Lower leg skin (tissue), 4 donors: ENCODE data around the gene UTRN. TPM values are rescaled to one million over a fixed set of nuclear protein-coding genes. Genes with fewer than 3 reads are reported as not detected.
A peak's percentile ranks its signal among the peaks of the same experiment; 100 is the strongest.

Source experiments
- DNase-seq, 2 donors: peaks; one replicate each; pipeline ENCODE4 v3.0.0-alpha.2; 2019; ENCODE audit warnings: low spot score in 2 of 2
- H3K4me3 ChIP-seq: fragments of 200-600 bp; sonication (generic); 2 replicates; pipeline ENCODE4 v1.5.1; 2017; ENCODE audit warnings: mild to moderate bottlenecking, low read depth; ENCODE audit not compliant: poor library complexity, severe bottlenecking
- POLR2A ChIP-seq, 2 donors: fragments of 450-650 bp; IDR thresholded peaks; one replicate each; pipeline ENCODE4 v1.6.1; 2016 to 2017; ENCODE audit warnings: antibody characterized with exemption in 2 of 2, mild to moderate bottlenecking in 1 of 2, moderate library complexity in 1 of 2
- WGBS, 2 donors: methylation state at CpG; one replicate each; pipeline ENCODE4 v1.1.5; 2018; 5-methylcytosine and 5-hydroxymethylcytosine counted together
- intact Hi-C: fragments of 100-400 bp; cut with DNase I; formaldehyde crosslinking; loops from one replicate; pipeline ENCODE4 v1.15.0; 2023; ENCODE audit warnings: low total_unique reads
- total RNA-seq, 4 donors: library from RNA; depleted of rRNA; stranded (reverse); fragments of >200 nt; gene quantifications; one replicate each; pipeline ENCODE4 v1.1.0, GENCODE V29; 2016
- TF ChIP-seq, protein P1 (sequence below), 3 donors: fragments of 450-650 bp; IDR thresholded peaks; one replicate each; pipeline ENCODE4 v1.5.1; 2016; ENCODE audit warnings: antibody characterized with exemption in 3 of 3, mild to moderate bottlenecking in 3 of 3, moderate library complexity in 2 of 3

The UTRN gene
- total RNA-seq, 4 donors from 2014 or later: 88.7 to 149 (median 132) TPM

DNA sequence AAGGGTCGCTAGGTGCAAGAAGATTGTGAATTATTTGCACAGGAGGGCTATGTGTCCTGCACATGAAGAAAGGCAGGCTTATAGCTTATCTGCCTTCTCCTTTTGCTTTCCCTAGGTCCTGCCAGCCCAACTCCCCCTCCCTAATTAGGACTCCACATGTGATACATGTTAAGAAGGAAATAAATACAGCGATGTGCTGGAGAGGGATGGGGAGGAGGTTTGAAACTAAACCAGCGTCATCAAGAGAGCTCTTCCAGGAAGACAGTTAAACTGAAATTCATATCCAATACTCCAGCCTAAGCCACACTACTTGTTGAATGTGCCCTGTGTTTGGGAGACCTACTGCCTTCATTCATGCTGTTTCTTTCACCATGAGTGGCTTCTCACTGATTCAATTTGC is 34.9 kb upstream of the UTRN start:
- intact Hi-C loops: no loop called here
- no peak overlapping the region for H3K4me3 ChIP-seq
- no peak for DNase-seq
- WGBS, 2 donors: 64 to 82% methylated on average over 3 of the region's 3 CpGs
- TF ChIP-seq, protein P1, sequence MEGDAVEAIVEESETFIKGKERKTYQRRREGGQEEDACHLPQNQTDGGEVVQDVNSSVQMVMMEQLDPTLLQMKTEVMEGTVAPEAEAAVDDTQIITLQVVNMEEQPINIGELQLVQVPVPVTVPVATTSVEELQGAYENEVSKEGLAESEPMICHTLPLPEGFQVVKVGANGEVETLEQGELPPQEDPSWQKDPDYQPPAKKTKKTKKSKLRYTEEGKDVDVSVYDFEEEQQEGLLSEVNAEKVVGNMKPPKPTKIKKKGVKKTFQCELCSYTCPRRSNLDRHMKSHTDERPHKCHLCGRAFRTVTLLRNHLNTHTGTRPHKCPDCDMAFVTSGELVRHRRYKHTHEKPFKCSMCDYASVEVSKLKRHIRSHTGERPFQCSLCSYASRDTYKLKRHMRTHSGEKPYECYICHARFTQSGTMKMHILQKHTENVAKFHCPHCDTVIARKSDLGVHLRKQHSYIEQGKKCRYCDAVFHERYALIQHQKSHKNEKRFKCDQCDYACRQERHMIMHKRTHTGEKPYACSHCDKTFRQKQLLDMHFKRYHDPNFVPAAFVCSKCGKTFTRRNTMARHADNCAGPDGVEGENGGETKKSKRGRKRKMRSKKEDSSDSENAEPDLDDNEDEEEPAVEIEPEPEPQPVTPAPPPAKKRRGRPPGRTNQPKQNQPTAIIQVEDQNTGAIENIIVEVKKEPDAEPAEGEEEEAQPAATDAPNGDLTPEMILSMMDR (IDR thresholded peaks at IDR 0.05): no peak
- no peak for TF ChIP-seq POLR2A (IDR thresholded peaks at IDR 0.05)

DNA sequence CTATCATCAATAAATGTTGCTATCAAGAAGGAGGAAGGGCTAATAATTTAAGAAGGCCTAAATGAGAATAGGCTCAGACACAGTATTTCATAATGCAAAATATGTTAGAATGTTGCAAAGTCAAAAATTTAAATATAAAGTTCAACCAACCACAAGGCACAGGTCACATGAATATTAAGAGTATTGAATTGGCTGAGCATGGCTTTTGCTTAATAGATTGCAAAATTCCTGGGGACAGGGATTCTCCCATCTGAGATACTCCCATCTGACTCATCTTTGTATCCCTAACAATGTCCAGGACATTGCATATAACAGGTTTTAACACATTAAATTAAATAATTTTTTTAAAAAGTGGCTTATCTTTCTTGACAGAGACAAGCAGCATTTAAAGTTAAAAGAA is 32.9 kb upstream of the UTRN start:
- no peak for TF ChIP-seq POLR2A (IDR thresholded peaks at IDR 0.05)
- TF ChIP-seq, protein P1 (IDR thresholded peaks at IDR 0.05): no peak
- DNase-seq: peak in 1 of 2 donors; percentile 30
- intact Hi-C loops: no loop called here
- H3K4me3 ChIP-seq: no peak overlapping the region

DNA sequence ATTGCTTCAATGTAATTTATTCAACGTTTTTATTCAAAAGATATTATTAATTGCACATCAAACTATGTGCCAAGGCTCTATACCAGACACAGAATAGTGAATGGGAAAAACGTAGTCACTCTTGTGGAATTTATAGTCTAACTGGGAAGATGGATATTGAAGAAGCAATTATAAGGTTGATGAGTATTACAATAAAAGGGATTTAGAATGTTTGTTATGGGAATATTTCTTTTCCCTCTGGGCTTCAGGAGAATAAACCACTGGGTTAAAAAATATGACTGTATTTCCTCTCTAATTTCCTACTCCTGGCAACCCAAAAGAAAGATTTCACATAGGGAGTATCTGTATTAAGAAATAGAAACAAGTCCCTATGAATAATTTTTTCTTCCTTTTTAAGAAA is 25.1 kb upstream of the UTRN start:
- TF ChIP-seq, protein P1 (IDR thresholded peaks at IDR 0.05): no peak
- TF ChIP-seq POLR2A (IDR thresholded peaks at IDR 0.05): no peak
- DNase-seq: no peak
- intact Hi-C loops: no loop called here
- WGBS, 2 donors: 24 to 27% methylated on average over 2 of the region's 2 CpGs
- H3K4me3 ChIP-seq: no peak overlapping the region

DNA sequence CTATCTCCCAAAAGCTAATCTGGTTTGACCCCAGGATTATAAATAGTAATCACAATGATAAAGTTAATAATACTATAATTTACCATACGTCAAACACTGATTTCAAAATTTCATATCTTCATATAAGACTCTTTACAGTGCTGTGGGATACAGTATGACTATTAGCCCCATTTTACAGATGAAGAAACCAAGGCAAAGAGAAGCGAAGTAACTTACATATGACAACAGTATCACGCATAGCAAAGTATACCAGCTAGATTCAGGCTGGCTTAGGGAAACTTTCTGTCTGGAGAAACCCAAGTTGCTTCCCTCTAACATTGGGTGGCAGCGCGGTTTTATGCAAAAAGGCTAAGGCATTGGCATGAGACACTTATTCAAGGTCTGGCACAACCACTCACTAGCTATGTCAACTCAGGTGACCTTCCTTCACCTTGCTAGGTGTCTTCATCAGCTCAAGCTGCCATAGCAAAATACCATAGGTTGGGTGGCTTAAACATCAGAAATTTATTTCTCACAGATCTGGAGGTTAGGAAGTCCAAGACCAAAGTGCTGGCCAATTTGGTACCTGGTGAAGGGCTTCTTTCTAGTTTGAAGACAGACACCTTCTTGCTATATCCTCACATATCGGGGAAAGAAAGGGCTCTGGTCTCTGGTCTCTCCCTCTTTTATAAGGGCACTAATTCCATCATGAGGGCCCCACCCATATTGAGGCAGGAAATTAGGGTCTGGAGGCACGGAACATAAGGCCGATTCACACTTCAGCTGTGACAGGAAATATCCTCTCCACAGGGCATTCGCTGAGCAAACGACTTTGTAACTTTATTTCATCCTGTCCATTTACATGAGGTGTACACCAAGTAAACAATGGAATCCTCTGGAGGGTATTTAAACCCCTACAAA is 22.4 kb upstream of the UTRN start:
- TF ChIP-seq, protein P1 (IDR thresholded peaks at IDR 0.05): no peak
- TF ChIP-seq POLR2A (IDR thresholded peaks at IDR 0.05): no peak
- H3K4me3 ChIP-seq: no peak overlapping the region
- DNase-seq: no peak
- intact Hi-C loops: no loop called here
- 86 to 90% methylated on average over 10 of the region's 10 CpGs for WGBS, 2 donors

DNA sequence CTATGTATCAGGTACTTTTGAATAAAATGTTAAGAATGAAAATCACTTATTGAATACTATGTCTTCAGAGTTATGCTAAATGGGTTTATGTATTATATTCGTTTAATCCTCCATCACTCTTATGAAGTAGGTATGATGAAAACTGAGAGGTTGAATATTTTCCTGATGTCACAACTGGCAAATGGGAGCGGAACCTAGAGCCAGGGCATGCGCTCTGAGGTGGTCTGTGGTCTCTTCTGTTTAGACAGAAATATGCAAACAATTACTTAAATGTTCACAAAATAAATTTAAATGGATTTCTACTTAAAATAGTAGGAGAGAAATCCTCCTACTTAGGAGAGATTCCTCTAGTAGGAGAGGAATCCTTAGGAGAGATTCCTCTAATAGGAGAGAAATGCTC is 21.3 kb upstream of the UTRN start:
- 90 to 94% methylated on average over 3 of the region's 3 CpGs for WGBS, 2 donors
- intact Hi-C loops: no loop called here
- DNase-seq: no peak
- no peak overlapping the region for H3K4me3 ChIP-seq
- TF ChIP-seq, protein P1 (IDR thresholded peaks at IDR 0.05): no peak
- TF ChIP-seq POLR2A (IDR thresholded peaks at IDR 0.05): no peak
